Nephron progenitor cell (in vitro differentiated cells): ENCODE data around the gene TIMM44.
"Not testable (repeated sequence)": the region's sequence is repeated elsewhere in the genome, so short reads cannot be mapped to it uniquely, and the experiment has no call there.

Source experiments
- DNase-seq: peaks from one replicate; pipeline ENCODE4 v3.0.0; 2021
- H3K27ac Mint-ChIP-seq: 2 replicates; pipeline ENCODE4 v1.8.0; 2021; ENCODE audit warnings: mild to moderate bottlenecking, moderate library complexity, mixed read lengths
- H3K27me3 Mint-ChIP-seq: 2 replicates; pipeline ENCODE4 v1.8.0; 2021; ENCODE audit warnings: mild to moderate bottlenecking, low read depth, mixed read lengths; ENCODE audit not compliant: poor library complexity
- H3K36me3 Mint-ChIP-seq: 2 replicates; pipeline ENCODE4 v1.8.0; 2021; ENCODE audit warnings: low read depth, mixed read lengths
- H3K4me1 Mint-ChIP-seq: 2 replicates; pipeline ENCODE4 v1.8.0; 2021; ENCODE audit warnings: mixed read lengths
- H3K4me3 Mint-ChIP-seq: 2 replicates; pipeline ENCODE4 v1.8.0; 2021; ENCODE audit warnings: mild to moderate bottlenecking, moderate library complexity, mixed read lengths
- H3K9me3 Mint-ChIP-seq: 2 replicates; pipeline ENCODE4 v1.8.0; 2021; ENCODE audit warnings: mild to moderate bottlenecking, moderate library complexity, mixed read lengths
- CTCF ChIP-seq: fragments of 200-600 bp; sonication (generic); IDR thresholded peaks from 2 replicates; pipeline ENCODE4 v1.5.0; 2021; ENCODE audit warnings: antibody characterized with exemption

TIMM44 gene

GRCh38 chr19:7930765-7931164 lies 12.7 kb downstream of the TIMM44 start:
- Mint-ChIP-seq H3K4me1 (peaks cover 20% of the 10 kb centered on the region), H3K9me3 (no peaks in the 10 kb centered on the region), H3K4me3 (no peak overlapping the region), H3K27ac (no peak overlapping the region), H3K27me3 (no peaks in the 10 kb centered on the region), H3K36me3 (peaks cover 3% of the 10 kb centered on the region)
- no peak for DNase-seq
- no peak for TF ChIP-seq CTCF

GRCh38 chr19:7930030-7930429 lies 13.4 kb downstream of the TIMM44 start:
- H3K27me3 Mint-ChIP-seq, DNase-seq, H3K4me3 Mint-ChIP-seq, H3K36me3 Mint-ChIP-seq, H3K9me3 Mint-ChIP-seq, H3K27ac Mint-ChIP-seq: not testable (repeated sequence)
- H3K4me1 Mint-ChIP-seq: peaks cover 20% of the 10 kb centered on the region

DNA sequence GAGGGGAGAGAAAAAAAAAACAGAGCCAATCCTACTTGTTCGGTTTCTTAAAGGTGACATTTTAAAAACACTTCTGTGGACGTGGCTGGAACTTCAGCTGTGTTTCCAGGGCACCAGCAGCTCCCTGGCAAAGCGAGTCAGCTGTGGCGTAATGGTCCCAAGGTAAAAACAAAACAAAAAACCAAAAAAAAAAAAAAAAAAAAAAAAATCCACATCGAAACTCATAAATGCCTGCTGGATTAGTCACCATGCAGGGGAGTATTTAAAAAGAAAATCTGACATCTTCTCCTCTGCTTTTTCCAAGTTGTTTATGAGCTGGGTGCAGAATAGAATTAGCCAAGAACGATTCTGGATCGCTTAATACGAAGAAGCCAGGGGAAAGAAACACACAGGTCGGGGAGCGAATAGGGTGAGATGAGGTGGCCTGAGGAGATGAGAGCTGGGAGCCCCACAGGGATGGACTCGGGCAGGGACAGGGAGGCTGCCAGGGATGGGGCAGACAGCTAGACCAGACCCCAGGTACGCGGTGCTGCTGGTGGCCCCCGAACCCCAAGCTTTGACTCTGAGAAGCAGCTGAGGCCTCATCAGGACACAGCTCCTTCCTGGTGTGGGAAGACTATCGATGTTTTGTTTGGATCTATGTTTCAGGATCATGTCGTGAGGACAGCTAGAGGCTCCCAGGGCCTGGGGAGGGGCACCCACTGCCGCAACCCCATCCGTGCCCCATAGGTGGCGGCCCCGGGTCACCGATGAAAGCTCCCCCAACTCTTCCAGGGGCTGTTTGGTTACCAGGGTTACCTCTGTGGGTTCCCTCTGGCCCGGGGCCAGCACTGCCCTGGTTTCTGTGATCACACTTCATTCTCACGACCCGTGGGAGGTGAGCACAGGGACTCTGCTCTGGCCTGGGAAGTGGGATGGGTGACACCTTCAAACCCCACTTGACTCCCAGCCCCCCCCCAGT lies 14.4 kb downstream of the TIMM44 start:
- DNase-seq: peak; percentile 72
- Mint-ChIP-seq H3K27ac (peak overlapping the region; percentile 48), H3K27me3 (no peaks in the 10 kb centered on the region), H3K9me3 (no peaks in the 10 kb centered on the region), H3K4me3 (no peak overlapping the region), H3K4me1 (peaks cover 20% of the 10 kb centered on the region), H3K36me3 (no peaks in the 10 kb centered on the region)
- TF ChIP-seq CTCF: peak; percentile 51

DNA sequence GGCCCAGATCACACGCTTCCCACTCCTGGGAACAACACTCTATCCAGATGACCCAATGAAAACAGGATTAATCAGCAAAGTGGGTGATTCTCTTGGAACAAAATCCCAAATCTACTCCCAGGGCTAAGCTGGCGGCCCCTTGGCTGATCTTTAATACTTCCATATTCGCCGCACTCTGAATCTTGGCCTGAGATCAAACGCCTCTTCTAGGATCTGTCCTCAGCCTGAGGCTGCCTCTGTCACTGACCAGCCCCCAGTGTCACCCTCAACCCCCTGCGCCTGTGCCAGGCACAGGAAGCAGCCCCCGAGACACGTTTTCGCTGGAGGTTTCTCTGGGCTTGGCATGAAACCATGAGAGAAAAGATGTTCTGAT lies 15.1 kb downstream of the TIMM44 start:
- Mint-ChIP-seq H3K27ac (no peak overlapping the region), H3K36me3 (no peaks in the 10 kb centered on the region), H3K4me3 (peak overlapping the region; percentile 12), H3K27me3 (no peaks in the 10 kb centered on the region), H3K9me3 (no peaks in the 10 kb centered on the region), H3K4me1 (peaks cover 21% of the 10 kb centered on the region)
- no peak for DNase-seq
- TF ChIP-seq CTCF: no peak

GRCh38 chr19:7927605-7928333 lies 15.7 kb downstream of the TIMM44 start:
- H3K27me3 Mint-ChIP-seq: no peaks in the 10 kb centered on the region
- no peak overlapping the region for H3K27ac Mint-ChIP-seq
- no peak for DNase-seq
- H3K4me3 Mint-ChIP-seq: no peak overlapping the region
- no peak for TF ChIP-seq CTCF
- no peaks in the 10 kb centered on the region for H3K9me3 Mint-ChIP-seq
- H3K4me1 Mint-ChIP-seq: peaks cover 25% of the 10 kb centered on the region
- H3K36me3 Mint-ChIP-seq: peaks cover 4% of the 10 kb centered on the region

GRCh38 chr19:7926727-7927604 lies 16.5 kb downstream of the TIMM44 start:
- no peak for DNase-seq

More at GRCh38 chr19:7926727-7927604, 16.5 kb downstream of the TIMM44 start:
- H3K27ac Mint-ChIP-seq: peak overlapping the region; percentile 84
- no peaks in the 10 kb centered on the region for H3K27me3 Mint-ChIP-seq
- H3K9me3 Mint-ChIP-seq: no peaks in the 10 kb centered on the region
- peak overlapping the region; percentile 82 for H3K4me3 Mint-ChIP-seq
- H3K4me1 Mint-ChIP-seq: peaks cover 28% of the 10 kb centered on the region
- H3K36me3 Mint-ChIP-seq: peaks cover 4% of the 10 kb centered on the region
- TF ChIP-seq CTCF: no peak
